Activated CD4-positive, alpha-beta T cell treated with anti-CD3 and anti-CD28 coated beads for 24 hours (primary cell): ENCODE results near the gene APBA1.

Experiments
- DNase-seq, 2 donors: peaks; one replicate each; pipeline ENCODE4 v3.0.0-alpha.2; 2020; ENCODE audit warnings: low read depth in 2 of 2

APBA1 gene

GRCh38 chr9:69476016-69476415 lies 196.2 kb downstream of the APBA1 start:
- no peak for DNase-seq

GRCh38 chr9:69474821-69475220 lies 197.3 kb downstream of the APBA1 start:
- no peak for DNase-seq

GRCh38 chr9:69472101-69472620 lies 200.0 kb downstream of the APBA1 start:
- DNase-seq = no peak

- DNase-seq = no peak
These were observed 200.7 kb downstream of the APBA1 start for GRCh38 chr9:69471433-69471832.

DNA sequence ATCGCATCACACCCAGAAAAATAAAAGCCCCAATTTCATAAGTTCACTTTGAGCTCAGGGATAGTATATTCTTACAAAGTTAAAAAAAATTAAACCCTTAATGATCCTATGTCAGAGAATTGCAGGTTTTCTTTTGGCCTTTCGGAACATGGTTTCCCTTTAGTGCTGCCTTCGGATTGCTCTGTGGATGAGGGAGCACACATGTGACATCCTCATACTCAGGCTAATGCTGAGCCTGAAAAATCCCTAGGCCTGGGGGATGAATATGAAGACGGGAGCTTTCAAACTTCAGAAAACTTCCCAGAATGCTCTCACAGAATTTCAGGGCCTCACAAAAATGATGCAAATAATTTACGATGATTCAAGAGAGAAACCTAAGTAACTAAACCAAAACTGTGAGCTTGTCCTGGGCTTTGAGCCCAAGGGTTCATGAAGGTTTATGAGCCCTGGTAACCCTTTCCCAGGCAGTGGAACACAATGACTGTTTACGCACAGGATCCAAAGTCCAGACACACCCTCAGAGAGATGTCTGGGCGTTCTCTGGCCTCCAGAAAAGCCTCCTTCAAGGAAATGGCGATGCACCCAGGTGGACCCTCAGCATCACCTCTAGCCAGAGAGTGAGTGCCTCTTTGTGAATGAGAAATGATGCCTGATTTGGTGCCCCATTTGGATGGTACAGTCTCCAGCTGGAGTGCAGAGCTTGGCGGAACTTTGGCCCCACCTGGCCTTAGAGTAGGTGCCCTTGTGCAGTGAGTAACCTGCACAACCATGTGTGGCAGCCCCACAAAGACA lies 201.8 kb downstream of the APBA1 start:
- DNase-seq = no peak

GRCh38 chr9:69469136-69469535 lies 203.0 kb downstream of the APBA1 start:
- DNase-seq = no peak

- DNase-seq = no peak
These were observed 203.8 kb downstream of the APBA1 start for GRCh38 chr9:69468380-69468779.

DNA sequence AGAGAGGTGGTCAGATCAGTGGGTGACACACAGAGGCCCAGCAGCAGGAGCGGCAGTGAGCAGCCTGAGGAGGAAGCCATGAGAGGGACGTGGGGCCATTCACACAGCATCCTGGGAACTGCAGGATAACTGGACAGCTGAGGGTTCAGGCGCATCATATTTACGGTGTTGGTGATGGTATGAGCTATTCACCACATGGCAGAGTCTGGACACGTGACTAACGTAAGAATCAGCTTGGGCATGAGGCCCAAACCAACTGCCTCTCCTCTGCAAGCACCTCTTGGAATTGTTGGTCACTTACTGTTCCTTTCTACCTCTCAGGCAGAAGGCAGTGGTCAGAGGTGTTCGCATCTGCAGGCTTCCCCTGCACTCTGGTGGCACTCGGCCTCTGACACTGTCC lies 206.0 kb downstream of the APBA1 start:
- no peak for DNase-seq

GRCh38 chr9:69465473-69465872 lies 206.7 kb downstream of the APBA1 start:
- no peak for DNase-seq

- DNase-seq = no peak
These were observed 208.6 kb downstream of the APBA1 start for GRCh38 chr9:69463497-69464068.

DNA sequence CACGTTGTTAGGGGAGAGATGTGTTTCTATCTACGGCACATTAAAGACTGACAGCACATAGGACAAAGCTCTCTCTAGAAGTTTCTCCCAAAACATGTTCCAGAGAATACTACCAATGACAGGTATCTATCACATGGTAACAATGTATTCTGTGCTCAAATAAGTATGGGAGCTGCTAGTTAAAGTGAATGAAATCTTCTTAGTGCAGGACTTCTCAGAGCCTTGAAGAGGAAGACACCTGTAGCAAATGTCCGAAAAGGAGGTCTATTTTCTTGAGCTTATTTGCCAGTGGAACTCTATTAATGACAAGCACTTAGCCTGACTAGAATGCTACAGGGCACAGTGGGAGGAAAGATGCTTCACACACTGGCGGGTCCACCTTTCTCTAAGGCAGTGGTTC lies 209.8 kb downstream of the APBA1 start:
- DNase-seq = no peak

- DNase-seq = no peak
These were observed 210.9 kb downstream of the APBA1 start for GRCh38 chr9:69461103-69461887.

DNA sequence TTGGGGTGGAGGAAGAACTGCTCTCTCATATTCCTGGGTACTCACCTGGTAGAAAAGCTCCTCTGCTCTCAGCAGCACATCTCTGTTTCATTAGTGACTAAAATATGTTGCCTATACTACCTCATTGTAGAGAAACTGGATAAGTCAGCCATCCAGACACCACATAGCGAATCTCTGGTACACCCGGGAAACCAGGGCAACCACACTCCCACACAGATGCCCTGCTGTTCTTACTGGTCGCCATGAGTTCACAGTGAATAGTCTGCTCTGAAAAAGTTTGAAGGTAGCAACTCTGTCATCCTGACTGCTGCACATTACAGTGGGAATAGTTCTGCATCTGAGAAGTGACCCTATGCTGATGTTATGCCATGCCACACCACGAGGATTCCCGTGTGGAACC lies 212.2 kb downstream of the APBA1 start:
- no peak for DNase-seq

GRCh38 chr9:69458176-69458575 lies 214.0 kb downstream of the APBA1 start:
- no peak for DNase-seq

GRCh38 chr9:69456201-69456600 lies 216.0 kb downstream of the APBA1 start:
- DNase-seq = no peak

GRCh38 chr9:69455311-69455710 lies 216.9 kb downstream of the APBA1 start:
- DNase-seq = no peak

DNA sequence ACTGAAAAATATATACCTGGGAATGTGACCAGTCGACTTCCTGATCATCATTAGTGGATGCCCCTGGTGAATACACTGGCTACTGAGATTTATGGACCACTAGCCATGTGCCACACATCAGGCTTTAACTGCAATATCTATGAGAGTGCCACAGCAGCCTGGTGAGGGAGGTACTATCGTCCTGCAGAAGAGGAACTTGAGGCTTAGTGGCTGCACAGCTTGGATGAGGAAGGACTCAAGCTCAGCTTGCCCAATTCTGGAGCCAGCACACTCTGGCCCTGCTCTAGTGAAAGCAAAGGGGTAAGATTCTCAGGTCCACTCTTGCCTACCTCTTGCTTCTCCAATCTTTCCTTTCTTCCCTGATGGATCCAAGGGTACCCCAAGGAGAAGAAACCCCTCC lies 217.8 kb downstream of the APBA1 start:
- no peak for DNase-seq

- DNase-seq = no peak
These were observed 218.4 kb downstream of the APBA1 start for GRCh38 chr9:69453746-69454145.

- no peak for DNase-seq
These were observed 219.9 kb downstream of the APBA1 start for GRCh38 chr9:69452110-69452782.

DNA sequence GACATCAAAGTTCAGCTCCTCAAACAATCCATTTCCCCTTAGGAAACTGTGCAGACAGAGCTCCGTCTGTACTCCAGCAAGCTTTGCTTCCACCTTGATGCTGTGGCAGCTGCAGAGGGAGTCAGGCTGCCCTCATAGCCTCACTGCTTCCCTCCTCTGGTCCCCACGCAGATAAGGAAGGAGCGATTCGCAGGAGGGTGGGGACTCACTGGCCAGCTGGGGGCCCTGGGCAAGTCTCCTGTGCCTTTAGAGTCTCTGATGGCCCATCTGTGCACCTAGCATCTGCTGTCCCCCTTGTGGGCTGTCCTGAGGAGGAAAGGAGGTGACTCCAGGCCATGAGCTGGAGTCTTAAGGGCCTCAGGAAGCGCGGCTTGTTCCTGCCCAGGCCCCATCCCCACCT lies 225.7 kb downstream of the APBA1 start:
- DNase-seq = no peak

- no peak for DNase-seq
These were observed 226.9 kb downstream of the APBA1 start for GRCh38 chr9:69445251-69445650.

DNA sequence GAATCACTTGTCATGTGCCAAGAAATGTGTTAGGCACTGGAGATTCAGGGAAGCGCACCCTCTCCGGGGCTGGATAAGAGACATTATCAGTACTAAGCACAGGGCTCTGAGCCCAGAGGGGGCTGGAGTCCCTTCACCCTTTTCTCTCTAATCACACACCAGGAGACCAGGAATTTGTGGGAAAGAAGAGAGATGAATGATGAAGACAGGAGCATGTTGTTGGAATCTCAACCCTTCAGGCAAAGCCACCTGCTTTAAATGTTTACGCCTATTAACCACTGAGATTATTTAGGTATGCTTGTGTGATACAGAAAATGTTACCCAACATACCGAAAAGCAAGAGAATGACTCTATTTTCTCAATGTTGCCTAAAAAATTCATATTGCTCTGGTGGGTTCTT lies 227.4 kb downstream of the APBA1 start:
- no peak for DNase-seq
